Measurements from ENCODE around the gene ZBTB17.

- TF ChIP-seq CTCF (IDR thresholded peaks at IDR 0.05) (no peak), ZFX (IDR thresholded peaks at IDR 0.05; ENCODE audit: borderline replicate concordance) (no peak)
Observed at GRCh38 chr1:15966081-15966955, 9.6 kb downstream of the ZBTB17 start.
